Measurements from ENCODE around the gene AGPAT4. TPM values are rescaled to one million over a fixed set of nuclear protein-coding genes. Genes with fewer than 3 reads are reported as not detected.
"Not testable (repeated sequence)": the region's sequence is repeated elsewhere in the genome, so short reads cannot be mapped to it uniquely, and the experiment has no call there.

The AGPAT4 gene
- total and polyA plus RNA-seq, 8 donors = 12.4 to 19.4 (median 15.7) TPM

DNA sequence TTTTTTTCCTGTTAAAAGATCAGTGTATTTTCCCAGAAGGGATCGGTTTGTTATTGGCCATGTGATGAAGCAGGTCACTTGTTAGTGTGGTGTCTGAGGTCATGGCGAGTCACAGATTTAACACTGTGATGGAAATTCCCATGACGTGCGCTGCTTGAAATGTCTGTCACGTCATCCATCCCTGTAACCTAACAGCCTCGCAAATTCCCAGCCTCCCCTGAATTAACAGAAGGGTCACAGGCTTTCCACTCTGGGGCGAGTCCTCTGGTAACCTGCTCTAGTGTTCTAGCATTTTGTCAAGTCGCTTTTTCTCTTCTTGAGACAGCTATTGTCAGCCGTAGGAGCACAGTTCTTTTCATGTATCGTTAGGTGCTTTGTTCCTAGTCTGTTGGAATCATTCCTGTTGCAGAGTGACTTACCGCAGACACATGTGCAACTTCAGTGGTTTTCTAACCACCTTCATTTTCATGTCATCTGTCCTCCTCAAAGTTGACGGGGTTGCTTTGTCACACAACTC, 145.1 kb downstream of the AGPAT4 start:
- TF ChIP-seq, protein P1, sequence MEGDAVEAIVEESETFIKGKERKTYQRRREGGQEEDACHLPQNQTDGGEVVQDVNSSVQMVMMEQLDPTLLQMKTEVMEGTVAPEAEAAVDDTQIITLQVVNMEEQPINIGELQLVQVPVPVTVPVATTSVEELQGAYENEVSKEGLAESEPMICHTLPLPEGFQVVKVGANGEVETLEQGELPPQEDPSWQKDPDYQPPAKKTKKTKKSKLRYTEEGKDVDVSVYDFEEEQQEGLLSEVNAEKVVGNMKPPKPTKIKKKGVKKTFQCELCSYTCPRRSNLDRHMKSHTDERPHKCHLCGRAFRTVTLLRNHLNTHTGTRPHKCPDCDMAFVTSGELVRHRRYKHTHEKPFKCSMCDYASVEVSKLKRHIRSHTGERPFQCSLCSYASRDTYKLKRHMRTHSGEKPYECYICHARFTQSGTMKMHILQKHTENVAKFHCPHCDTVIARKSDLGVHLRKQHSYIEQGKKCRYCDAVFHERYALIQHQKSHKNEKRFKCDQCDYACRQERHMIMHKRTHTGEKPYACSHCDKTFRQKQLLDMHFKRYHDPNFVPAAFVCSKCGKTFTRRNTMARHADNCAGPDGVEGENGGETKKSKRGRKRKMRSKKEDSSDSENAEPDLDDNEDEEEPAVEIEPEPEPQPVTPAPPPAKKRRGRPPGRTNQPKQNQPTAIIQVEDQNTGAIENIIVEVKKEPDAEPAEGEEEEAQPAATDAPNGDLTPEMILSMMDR (IDR thresholded peaks at IDR 0.05) = no peak
- peaks cover 0 to 6% of the 10 kb centered on the region in 2 donors for H3K9me3 ChIP-seq
- ATAC-seq (no peak), DNase-seq (no peak)
- H3K4me3 ChIP-seq = no peak overlapping the region
- peaks cover 0 to 28% of the 10 kb centered on the region in 2 donors for H3K36me3 ChIP-seq
- intact Hi-C loops (cut with DNase I) = no loop called here
- H3K27me3 ChIP-seq = no peaks in the 10 kb centered on the region
- H3K27ac ChIP-seq = no peak overlapping the region
- no peaks in the 10 kb centered on the region for H3K4me1 ChIP-seq

DNA sequence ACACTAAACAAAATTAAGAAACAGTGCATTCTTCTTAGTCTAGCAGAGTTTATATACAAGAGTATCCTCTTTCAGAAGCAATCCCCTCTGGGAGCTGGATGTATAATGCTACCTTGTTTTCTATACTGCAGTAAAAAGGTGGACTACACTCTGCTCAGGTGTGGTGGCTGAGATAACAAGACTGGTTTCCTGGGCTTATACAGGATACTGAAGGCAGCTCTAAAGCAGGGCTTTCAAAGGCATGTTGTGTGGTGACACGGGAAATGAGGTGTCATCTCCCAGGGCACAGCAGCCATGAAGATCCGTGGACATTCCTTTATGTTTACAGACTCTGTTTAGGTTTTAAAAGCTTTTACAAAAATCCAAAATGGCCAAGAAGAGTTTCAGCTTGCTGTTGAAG, 145.6 kb downstream of the AGPAT4 start:
- no peak overlapping the region for H3K27ac ChIP-seq
- no peaks in the 10 kb centered on the region for H3K27me3 ChIP-seq
- no peak overlapping the region for H3K4me3 ChIP-seq
- TF ChIP-seq, protein P1 (IDR thresholded peaks at IDR 0.05) = no peak
- intact Hi-C loops (cut with DNase I) = no loop called here
- ATAC-seq (no peak), DNase-seq (no peak)
- no peaks in the 10 kb centered on the region for H3K4me1 ChIP-seq
- H3K9me3 ChIP-seq = peaks cover 4 to 11% of the 10 kb centered on the region in 2 donors
- peaks cover 0 to 33% of the 10 kb centered on the region in 2 donors for H3K36me3 ChIP-seq

DNA sequence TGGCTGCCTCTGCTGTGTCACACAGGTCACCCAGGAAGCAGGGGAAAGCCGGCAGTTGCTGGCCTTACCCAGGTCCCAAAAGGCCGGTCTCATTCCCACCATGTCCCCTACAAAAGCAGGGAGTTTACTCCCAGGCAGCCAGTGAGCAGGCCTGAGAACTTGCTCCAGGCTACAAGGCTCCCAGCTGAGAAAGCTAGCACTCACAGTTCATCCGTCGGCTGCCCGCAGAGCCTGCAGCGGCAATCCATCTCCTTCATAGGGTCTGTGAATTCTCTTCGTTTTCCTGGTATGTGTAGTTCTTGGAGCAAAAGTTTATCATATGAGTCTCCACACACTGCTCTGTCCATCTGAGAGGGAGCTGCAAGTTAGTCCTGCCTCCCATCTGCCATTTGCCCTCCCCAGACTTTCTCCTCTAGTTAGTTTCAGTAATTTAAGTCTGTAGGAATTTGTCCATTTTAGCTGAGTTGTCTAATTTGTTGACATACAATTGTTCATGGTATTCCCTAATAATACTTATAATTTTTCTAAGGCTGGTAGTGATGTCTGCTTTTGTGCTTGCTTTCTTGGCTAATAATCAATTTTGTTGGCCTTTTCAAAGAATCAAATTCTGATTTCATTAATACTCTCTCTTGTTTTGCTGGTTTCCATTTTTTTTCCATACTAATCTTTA, 146.7 kb downstream of the AGPAT4 start:
- Histone ChIP-seq H3K4me1 (no peaks in the 10 kb centered on the region), H3K9me3 (peaks cover 6 to 22% of the 10 kb centered on the region in 2 donors), H3K27ac (no peak overlapping the region), H3K4me3 (no peak overlapping the region), H3K27me3 (no peaks in the 10 kb centered on the region), H3K36me3 (peaks cover 0 to 30% of the 10 kb centered on the region in 2 donors)
- ATAC-seq = no peak
- TF ChIP-seq, protein P1 (IDR thresholded peaks at IDR 0.05) = no peak
- no peak for DNase-seq
- intact Hi-C loops (cut with DNase I) = no loop called here

DNA sequence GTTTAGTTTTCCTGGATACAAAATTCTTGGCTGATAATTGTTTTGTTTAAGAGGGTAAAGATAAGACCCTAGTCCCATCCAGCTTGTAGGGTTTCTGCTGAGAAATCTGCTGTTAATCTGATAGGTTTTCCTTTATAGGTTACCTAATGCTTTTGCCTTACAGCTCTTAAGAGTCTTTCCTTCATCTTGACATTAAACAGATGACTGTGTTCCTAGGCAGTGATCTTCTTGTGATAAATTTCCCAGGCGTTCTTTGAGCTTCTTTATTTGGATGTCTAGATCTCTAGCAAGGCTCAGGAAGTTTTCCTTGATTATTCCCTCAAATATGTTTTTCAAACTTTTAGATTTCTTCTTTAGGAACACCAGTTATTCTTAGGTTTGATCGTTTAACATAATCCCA, 148.3 kb downstream of the AGPAT4 start:
- H3K36me3 ChIP-seq = peaks cover 0 to 36% of the 10 kb centered on the region in 2 donors
- ATAC-seq (no peak), DNase-seq (no peak)
- no peak overlapping the region for H3K4me3 ChIP-seq
- H3K4me1 ChIP-seq = no peaks in the 10 kb centered on the region
- H3K27me3 ChIP-seq = no peaks in the 10 kb centered on the region
- H3K9me3 ChIP-seq = peaks cover 6 to 24% of the 10 kb centered on the region in 2 donors
- TF ChIP-seq, protein P1 (IDR thresholded peaks at IDR 0.05) = no peak
- intact Hi-C loops (cut with DNase I) = no loop called here
- no peak overlapping the region for H3K27ac ChIP-seq

DNA sequence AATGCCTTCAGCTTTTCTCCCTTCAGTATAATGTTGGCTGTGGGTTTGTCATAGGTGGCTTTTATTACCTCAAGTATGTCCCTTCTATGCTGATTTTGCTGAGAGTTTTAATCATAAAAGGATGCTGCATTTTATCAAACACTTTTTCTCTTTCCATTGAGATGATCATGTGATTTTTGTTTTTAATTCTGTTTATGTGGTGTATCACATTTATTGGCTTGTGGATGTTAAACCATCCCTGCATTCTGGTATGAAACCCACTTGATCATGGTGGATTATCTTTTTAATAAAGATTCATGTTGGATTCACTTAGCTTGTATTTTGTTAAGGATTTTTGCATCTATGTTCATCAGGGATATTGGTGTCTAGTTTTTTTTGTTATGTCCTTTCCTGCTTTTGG, 150.5 kb downstream of the AGPAT4 start:
- H3K27me3 ChIP-seq; intact Hi-C loops (cut with DNase I); H3K4me3 ChIP-seq; ATAC-seq; DNase-seq; H3K27ac ChIP-seq; H3K4me1 ChIP-seq: not testable (repeated sequence)
- H3K36me3 ChIP-seq = peaks cover 0 to 48% of the 10 kb centered on the region in 2 donors
- H3K9me3 ChIP-seq = peaks cover 6 to 24% of the 10 kb centered on the region in 2 donors

Data from left lung (tissue), 10 donors.